Stimulated activated CD4-positive, alpha-beta T cell treated with anti-CD3 and anti-CD28 coated beads, Interleukin-4, amount 100 ng/mL, for 48 hours (primary cell): ENCODE measurements around the gene BMPR1B.
"Not testable (repeated sequence)": the region's sequence is repeated elsewhere in the genome, so short reads cannot be mapped to it uniquely, and the experiment has no call there.

Experiments
- DNase-seq, 2 donors: peaks; one replicate each; pipeline ENCODE4 v3.0.0-alpha.2; 2020; ENCODE audit warnings: low read depth in 2 of 2

BMPR1B gene

DNA sequence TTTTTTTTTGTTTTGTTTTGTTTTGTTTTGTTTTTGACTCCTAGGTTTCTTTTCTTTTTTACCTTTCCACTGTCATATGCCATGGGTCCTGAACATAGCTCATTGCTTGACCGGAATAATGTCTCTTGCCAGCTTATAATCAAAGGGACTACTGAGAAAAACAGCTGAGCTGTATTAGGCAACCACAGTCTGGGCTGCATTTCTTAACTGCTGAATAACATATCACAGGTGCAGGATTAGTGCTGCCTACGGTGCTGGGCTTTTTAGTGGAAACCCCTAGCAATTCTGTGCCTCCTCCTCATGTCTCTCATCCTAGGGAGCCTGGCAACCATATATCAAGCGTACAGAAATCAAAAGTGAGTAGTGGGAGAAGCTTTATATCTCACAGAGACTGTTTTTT, 333.5 kb downstream of the BMPR1B start:
- no peak for DNase-seq

DNA sequence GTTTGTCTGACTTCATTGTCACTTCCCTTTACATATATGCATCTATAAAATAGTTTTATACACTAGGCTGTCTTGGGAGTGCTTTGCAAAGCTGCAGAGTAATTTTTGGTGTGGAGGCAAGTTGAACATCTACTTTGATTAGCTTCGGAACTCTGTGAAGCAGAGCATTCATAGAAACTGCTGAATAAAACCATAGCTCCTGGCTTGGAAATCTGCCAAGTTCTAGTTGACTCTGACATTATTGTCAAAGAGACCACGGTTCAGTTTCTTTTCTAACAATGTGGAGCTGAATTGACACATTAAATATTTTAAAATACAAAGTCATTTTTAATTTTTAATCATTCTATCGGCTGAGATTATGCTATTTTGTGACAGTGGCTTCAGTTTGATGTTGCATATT, 335.0 kb downstream of the BMPR1B start:
- no peak for DNase-seq

DNA sequence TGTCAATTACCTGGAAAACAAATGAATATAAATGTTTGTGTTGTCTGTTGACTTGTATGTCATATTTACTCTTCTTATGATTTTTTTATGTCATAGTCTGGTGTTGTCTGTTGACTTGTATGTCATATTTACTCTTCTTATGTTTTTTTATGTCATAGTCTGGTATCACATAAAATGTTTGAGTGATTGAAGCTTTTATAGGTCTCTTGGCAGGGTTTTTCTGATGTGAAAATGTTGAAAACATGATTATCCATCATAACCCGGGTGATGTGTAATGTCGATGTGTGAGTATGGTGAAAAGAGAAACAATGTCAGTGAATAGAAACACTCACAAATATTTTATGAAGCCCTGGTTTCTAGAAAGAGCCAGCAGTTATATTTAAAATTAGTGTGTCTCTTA, 335.7 kb downstream of the BMPR1B start:
- DNase-seq, result no peak

DNA sequence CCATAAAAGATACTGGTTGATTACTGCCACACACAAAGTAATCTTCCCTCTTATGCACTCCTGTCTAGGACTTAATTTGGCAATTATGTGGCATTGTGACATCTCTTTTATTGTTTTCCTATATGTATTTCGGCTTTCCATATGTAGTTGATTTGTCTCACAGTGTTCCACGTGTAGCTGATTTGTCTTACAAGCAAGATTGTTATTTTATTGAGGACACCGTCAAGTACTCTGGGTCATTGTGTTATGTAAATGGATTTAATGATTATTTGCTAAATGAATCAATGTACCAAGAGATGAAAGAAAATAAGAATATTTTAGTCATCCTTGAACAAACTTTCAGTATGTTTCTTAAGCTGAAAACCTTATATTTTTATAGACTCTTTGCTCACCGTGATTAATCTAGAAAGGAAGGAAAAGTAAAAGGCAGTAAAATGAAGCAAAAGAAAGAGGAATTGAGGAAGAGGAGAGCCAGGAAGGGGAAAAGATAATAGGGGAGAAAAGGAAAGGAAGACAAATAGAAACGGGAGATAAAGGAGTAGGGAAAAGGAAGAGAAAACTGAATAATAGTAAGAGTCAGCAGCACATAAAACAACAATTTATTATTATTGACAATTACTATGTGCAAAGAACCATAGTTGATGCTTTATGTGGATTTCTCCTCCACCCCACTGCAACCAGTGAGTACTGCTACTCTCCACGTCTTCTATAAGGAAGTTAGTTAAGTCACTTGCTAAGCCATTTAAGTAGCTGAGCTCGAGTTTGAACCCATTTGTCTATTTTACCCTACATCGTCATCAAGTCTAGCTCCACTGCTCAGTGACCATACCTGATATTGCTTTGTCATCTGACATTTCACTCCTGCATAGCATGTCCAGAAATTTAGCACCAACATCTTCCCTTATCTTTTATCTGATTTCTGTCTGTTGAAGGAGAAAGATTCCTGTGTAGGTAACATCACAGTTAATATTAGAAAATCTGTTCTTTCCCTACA, 336.5 kb downstream of the BMPR1B start:
- no peak for DNase-seq

DNA sequence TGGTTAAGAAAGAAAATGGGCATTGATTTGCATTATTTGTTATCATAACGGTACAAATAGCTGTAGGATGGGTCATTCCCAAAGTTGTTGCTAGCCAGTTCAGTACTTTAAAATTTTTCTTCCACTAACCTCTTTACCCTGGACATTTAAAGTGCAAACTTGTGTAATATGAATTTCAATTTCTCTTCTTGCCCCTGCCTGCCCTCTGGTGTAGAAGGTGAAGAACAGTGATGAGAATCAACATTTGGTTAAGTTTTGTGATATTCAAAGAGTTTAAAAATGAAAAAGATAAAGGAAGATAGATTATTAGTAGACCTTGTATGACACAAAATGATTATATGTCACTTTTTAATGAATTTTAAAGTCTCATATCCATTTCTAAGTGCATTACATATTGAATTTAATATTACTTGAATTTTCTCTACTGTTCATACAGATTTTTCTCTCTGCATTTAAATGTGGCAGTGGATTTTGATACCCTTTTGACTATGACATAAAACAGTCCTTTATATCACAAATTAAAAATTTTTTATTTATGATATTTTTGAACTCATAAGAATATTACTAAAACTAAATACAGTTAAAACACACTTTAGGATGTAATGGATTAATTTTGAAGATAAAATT, 337.7 kb downstream of the BMPR1B start:
- no peak for DNase-seq

DNA sequence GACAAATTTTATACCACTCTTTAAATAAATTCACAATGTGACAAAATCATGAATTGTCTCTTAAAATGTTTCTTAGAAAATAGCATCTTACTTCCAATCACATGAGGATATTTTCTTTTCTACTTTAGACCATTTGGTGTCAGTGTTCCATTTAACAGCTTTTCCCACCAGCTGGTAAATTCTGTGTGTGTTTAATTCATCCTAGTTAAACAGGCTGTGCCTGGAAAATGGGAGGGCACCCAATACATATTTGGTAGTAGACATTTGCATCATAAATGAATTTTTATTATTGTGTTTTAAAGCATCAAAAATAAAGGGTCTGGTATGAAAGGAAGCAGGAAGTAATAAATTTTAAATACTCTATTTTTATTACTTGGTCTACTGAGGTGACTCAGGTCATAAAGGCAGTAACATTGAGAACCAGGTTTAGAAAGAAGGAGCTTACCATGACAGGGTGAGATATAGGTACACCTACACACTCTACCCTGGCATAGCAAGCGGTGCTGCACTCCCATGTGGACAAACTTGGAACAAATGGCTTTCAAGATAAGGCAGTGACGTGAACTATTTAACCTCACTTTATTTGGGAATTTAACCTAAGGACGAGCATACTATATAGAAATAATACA, 344.5 kb downstream of the BMPR1B start:
- no peak for DNase-seq

DNA sequence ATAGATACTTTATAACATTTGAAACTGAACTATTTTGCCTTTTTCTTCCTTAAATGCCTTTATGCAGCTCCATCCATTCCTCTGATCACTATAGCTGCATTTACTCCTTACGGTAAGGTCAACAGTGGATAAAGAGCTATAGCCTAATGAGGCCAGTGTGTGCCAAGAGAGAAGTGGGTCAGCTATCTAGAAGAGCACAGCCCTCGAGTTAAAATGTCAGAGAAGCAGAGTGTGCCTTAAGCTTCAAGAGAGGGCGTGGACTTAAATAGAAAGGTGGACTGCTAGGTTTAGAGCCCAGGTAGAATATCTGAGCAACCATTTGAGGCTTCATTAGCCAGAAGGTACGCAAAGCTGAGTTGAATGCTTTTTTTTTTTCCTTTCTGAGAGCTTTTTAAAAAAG, 347.4 kb downstream of the BMPR1B start:
- DNase-seq, result no peak

DNA sequence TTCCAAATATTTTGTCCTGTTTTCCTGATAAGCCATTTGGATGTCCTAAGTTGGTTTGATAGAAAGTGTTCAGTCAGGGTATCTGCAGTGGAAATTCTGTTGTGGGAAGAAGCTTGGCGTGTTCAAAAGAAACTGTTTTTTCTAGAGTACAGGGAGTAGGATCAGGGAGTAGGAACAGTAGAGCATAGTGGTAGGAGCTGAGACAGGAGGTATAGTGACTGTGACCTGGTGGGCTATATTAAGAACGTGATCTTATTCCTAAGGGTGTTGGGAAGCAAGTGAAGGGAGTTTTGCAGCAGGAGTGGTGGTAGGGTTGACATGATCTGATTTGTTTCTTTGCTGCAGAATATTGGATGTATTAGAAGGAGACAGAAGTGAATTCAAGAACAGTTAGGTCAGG, 348.2 kb downstream of the BMPR1B start:
- DNase-seq, result no peak

DNA sequence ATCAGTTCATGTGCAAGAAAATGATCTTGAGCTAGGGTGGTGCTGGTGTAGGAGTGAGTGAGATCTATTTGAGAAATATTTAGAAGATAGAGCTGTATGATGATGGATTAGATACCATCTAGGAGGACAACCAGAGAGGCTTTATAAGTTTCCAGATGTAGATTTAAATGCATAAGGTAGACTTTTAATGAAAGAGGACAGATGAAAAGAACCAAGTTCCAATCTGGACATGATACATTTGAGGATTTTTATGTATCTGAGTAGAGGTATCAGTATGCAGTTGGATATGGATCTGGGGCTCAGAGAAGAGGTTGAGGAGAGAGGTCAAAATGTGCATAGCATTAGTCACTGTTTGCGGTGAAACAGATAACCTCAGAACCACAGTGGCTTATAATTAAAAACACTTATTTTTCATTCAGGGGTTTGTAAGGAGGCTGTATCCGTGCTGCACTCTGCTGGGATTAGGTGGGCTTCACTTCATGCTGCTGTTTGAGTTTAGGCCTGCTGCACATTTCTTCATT, 348.7 kb downstream of the BMPR1B start:
- DNase-seq, result no peak

DNA sequence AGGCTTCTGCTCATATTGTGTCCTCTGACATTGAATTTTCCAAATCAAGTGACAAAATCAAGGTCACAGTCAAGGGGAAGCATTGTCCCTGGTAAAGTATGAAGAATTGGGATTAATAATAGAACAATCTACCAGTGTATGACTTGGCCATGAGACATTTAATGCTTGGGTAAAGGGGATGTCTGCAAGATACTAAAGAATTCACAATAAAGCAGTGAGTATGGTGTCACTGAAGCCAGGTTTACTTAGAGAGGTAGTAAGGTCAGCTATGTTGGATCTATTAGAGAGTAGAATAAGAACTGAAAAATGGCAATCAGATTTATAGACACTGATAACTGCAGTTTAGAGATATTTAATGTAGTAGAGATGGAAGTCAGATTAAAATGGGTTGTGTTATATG, 349.2 kb downstream of the BMPR1B start:
- DNase-seq, result no peak

DNA sequence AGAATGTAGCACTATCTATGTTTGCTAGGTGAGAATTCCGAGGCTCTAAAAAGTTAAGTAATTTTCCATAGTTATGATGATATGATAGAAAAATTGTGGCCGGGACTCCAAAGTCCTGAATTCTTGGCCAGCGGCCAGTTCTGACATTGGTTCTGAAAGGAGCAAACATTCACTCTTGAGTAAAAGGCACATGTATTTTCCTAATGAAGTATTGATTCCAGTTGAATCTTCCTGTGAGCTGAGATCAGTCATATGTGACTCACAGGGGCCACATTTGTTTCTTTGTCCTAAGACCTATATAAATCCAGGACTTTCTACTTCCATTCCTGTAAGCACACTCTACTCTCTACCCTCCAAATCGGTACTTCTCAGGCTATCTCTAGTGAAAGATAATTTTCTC, 349.9 kb downstream of the BMPR1B start:
- no peak for DNase-seq

DNA sequence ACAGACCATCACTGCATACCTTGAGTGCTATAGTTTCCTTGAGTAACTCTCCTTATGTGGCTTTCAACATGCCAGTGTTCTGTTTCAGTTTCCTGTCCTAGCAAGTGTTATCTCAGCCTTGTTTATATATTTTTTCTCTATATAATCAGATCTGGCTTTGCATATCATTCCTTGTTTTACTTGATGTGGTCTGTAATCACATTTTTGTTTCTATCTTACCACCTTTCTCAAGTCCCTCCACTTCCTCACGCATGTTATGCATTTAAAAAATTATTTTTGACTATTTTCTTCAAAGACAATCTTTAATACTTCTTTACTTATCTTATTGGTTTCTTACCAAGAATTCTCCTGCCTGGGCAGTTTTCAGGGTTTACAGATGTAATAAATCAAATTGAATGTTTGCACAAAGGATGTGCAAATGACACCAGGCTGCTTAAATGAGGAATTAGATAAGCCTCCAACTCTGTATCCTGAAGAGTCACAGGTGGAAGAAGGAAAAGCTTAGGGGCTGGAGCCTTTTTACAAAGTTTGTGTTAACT, 351.2 kb downstream of the BMPR1B start:
- no peak for DNase-seq

DNA sequence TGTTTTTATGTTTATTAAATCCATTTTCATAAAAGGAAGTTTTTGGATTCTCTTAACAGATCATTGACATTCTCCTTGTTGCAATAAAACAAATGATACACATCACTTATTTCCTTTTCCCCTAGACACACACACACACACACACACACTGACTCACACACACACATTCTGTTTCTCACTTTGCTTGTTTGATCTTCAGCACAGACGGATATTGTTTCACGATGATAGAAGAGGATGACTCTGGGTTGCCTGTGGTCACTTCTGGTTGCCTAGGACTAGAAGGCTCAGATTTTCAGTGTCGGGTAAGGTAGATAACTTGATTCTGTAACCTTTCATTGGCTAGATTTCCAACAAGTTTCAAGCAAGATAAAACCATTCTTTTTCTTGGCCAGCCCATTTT, 356.8 kb downstream of the BMPR1B start:
- no peak for DNase-seq

DNA sequence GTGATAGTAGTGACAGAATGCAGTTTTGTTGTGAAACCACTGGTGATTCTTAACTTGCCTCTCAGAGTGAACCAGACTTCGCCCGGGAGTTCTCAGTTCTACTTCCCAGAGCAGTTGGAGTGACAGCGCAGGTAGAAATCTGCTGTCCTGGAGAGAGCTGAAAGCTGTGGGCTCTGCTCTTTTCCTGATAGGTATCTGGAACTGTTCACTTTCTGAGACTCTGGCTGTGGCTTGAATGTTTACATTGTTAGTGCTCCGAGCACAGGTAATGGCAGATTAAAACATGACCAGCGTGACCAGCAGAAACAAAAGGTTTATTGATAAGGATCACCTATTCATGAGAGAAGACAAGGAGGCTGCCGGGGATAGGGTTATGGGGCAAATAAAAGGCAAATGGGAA, 360.7 kb downstream of the BMPR1B start:
- no peak for DNase-seq

DNA sequence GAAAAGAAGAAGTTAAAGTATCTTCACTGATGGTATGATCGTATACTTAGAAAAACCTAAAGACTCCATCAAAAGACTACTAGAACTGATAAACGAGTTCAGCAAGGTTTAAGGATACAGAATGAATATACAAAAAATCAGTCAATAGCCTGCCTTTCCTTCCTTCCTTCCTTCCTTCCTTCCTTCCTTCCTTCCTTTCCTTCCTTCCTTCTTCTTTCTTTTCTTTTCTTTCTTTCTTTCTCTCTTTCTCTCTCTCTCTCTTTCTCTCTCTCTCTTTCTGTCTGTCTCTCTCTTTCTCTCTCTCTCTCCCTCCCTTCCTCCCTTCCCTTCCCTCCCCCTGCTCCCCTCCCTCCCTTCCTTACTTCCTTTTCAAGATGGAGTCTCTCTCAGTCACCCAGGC, 362.7 kb downstream of the BMPR1B start:
- no peak for DNase-seq

DNA sequence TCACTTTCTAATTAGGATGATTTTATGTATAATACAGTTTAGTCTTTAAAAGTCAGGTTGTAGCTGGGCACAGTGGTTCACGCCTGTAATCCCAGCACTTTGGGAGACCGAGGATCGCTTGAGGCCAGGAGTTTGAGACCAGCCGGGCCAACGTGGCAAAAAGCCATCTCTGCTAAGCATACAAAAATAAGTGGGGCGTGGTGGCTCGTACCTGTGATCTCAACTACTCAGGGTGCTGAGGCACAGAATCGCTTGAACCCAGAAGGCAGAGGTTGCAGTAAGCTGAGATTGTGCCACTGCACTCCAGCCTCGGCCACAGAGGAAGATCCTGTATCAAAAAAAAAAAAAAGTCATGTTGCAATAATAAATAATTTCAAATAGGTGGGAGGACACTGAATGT, 364.2 kb downstream of the BMPR1B start:
- DNase-seq, result no peak

DNA sequence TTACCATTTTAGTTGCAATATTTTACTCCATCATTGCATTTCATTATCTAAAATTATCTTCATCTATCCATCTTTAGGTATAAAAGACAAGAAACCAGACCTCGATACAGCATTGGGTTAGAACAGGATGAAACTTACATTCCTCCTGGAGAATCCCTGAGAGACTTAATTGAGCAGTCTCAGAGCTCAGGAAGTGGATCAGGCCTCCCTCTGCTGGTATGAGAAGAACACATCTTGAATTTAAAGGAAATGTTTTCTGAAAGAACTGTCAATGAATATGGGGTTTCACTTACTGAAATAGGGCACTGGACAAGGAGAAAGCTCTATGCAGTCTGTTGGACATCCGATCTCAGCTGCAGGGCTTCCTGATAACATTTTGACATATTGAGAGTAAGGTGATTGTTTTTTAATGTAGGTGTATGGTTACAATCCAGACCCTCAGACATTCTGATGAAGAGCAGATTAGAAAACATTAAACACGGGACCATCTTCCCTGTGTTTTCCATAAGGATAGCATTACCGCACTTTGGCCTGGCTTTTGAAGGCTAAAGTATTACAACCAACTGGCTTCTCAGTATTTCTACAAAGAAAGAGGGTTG, 367.2 kb downstream of the BMPR1B start:
- no peak for DNase-seq

DNA sequence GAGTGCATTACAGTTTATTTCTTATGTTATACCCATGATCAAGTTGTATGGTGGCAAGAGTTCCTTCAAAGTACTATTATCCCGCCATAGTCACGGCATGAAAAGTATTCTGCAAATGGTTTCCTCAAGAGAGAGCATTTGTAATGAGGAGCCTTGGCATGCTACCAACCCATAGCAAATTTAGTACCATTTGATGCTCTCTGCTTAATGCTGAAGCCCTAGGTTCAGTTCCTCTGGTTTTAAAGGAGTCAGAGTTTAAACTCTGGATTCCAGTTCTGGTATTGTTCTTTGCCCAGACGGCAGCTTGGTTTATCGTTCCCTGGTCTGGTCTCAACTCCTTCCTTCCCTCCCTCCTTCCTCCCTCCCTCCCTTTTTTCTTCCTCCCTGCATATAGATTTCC, 371.3 kb downstream of the BMPR1B start:
- DNase-seq, result no peak

DNA sequence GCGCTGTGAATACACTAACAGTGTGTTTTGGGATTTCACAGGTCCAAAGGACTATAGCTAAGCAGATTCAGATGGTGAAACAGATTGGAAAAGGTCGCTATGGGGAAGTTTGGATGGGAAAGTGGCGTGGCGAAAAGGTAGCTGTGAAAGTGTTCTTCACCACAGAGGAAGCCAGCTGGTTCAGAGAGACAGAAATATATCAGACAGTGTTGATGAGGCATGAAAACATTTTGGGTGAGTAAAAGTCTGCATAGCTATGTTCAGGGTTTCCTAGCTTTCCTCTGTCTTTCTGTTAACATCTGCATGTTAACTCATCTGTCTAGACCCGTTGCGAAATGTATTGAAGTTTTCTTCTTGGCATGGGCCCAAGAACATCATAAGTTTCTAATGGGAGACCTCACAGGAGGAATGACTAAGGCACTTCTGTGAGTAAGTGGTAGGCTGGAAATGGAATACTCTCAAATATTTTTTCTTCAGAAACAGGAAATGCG, 372.1 kb downstream of the BMPR1B start:
- DNase-seq, result no peak

DNA sequence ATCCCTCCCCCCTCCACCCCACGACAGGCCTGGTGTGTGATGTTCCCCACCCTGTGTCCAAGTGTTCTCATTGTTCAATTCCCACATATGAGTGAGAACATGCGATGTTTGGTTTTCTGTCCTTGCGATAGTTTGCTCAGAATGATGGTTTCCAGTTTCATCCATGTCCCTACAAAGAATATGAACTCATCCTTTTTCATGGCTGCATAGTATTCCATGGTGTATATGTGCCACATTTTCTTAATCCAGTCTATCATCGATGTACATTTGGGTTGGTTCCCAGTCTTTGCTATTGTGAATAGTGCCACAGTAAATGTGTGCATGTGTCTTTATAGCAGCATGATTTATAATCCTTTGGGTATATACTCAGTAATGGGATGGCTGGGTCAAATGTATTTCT, 376.3 kb downstream of the BMPR1B start:
- not testable (repeated sequence) for DNase-seq

DNA sequence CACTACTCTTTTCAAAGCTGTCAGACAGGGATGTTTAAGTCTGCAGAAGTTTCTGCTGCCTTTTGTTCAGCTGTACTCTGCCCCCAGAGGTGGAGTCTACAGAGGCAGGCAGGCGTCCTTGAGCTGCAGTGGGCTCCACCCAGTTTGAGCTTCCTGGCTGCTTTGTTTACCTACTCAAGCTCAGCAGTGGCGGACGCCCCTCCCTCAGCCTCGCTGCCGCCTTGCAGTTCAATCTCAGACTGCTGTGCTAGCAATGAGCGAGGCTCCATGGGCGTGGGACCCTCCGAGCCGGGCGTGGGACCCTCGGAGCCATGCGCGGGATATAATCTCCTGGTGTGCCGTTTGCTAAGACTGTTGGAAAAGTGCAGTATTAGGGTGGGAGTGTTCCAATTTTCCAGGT, 381.7 kb downstream of the BMPR1B start:
- DNase-seq, result not testable (repeated sequence)

DNA sequence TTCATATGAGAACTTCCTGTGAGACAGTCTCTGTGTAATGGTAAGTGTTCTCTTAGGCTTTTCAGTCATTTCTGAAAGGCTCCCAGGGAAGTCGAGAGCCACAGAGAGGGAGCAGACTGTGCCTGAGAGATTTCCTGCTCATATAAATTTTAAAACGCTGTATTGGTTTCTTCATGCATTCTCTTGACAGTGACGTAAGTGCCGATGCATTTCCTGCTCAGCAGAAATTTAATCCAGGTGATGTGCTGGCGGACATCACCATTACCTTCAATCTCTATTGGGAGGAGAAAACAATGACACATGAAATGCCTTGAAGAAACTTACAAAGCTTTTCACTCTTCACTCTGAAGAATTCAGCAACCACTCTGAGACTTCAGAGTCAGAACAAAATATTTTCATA, 383.6 kb downstream of the BMPR1B start:
- no peak for DNase-seq
